Kidney epithelial cell (primary cell): ENCODE measurements around the gene NPR2. TPM values are rescaled to one million over a fixed set of nuclear protein-coding genes. Genes with fewer than 3 reads are reported as not detected.

Source experiments
- DNase-seq: peaks from one replicate; pipeline ENCODE4 v3.0.0-alpha.2; 2010; ENCODE audit warnings: low read depth
- H3K27me3 ChIP-seq: 2 replicates; pipeline ENCODE4 v1.6.0; 2011; ENCODE audit warnings: low read length; ENCODE audit not compliant: control insufficient read depth, insufficient read depth
- H3K36me3 ChIP-seq: 2 replicates; pipeline ENCODE4 v1.5.1; 2011; ENCODE audit warnings: low read length; ENCODE audit not compliant: control insufficient read depth, insufficient read depth
- H3K4me3 ChIP-seq: 2 replicates; pipeline ENCODE4 v1.5.1; 2011; ENCODE audit warnings: low read depth, mild to moderate bottlenecking, control low read depth, low read length
- total RNA-seq: library from RNA; depleted of rRNA; stranded (reverse); fragments of >200 nt; gene quantifications from 2 replicates; pipeline ENCODE4 v1.2.3, GENCODE V29; 2015
- TF ChIP-seq, protein P1 (sequence below): IDR thresholded peaks from 2 replicates; pipeline ENCODE4 v1.5.1; 2011; ENCODE audit warnings: mild to moderate bottlenecking, moderate library complexity, low read length, control low read depth, inconsistent platforms; ENCODE audit not compliant: insufficient read depth, poor library complexity, severe bottlenecking

NPR2 gene
- total RNA-seq, 1 donor from 2014 or later, result 35.9 TPM

DNA sequence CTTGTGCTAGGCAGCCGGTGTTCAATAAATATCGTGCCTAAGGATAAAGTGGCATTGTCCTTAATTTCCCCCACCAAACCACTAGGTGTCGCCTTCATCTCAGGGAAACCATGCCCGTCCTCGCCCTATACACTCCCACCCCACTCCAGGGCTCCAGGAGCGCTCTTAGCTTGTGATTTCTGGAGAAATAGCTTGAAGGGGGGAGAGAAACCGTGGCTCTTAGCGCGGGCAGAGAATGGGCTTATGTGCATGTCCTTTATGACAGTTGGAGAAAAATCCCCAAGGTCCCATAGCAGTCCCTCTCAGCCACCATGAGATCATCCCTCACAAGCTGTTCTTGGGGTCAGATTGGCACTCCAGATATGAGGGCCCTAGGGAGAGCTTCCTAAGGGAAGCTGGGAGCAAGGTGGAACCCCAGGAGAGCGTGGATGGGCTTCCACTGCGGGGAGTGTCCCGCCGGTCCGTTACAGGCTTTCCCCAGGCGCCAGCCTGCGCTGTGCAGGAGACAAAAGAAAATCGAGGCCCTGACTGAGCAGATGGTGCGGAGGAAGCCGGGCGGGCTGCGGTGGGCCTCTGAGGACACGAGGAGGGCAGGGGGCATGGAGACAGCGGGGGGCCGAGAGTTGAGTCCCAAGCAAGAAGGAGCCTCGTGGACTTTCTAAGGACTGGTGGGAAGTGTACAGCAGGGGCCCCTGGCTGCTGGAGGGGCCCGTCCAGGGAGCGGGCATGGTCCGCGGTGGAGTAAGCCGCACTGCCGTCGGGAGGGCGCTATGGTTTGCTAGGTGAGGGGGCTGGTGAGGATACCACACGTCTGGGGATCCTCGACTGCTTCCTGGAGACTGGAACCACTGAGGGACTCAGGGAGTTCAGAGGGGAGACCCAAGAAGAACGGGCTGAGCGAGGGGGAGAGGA is 750 bp upstream of the NPR2 start:
- Histone ChIP-seq H3K36me3 (peaks cover 1% of the 10 kb centered on the region), H3K27me3 (no peaks in the 10 kb centered on the region), H3K4me3 (no peak overlapping the region)
- DNase-seq, result peak; percentile 42
- TF ChIP-seq, protein P1, sequence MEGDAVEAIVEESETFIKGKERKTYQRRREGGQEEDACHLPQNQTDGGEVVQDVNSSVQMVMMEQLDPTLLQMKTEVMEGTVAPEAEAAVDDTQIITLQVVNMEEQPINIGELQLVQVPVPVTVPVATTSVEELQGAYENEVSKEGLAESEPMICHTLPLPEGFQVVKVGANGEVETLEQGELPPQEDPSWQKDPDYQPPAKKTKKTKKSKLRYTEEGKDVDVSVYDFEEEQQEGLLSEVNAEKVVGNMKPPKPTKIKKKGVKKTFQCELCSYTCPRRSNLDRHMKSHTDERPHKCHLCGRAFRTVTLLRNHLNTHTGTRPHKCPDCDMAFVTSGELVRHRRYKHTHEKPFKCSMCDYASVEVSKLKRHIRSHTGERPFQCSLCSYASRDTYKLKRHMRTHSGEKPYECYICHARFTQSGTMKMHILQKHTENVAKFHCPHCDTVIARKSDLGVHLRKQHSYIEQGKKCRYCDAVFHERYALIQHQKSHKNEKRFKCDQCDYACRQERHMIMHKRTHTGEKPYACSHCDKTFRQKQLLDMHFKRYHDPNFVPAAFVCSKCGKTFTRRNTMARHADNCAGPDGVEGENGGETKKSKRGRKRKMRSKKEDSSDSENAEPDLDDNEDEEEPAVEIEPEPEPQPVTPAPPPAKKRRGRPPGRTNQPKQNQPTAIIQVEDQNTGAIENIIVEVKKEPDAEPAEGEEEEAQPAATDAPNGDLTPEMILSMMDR, result peak; percentile 83

DNA sequence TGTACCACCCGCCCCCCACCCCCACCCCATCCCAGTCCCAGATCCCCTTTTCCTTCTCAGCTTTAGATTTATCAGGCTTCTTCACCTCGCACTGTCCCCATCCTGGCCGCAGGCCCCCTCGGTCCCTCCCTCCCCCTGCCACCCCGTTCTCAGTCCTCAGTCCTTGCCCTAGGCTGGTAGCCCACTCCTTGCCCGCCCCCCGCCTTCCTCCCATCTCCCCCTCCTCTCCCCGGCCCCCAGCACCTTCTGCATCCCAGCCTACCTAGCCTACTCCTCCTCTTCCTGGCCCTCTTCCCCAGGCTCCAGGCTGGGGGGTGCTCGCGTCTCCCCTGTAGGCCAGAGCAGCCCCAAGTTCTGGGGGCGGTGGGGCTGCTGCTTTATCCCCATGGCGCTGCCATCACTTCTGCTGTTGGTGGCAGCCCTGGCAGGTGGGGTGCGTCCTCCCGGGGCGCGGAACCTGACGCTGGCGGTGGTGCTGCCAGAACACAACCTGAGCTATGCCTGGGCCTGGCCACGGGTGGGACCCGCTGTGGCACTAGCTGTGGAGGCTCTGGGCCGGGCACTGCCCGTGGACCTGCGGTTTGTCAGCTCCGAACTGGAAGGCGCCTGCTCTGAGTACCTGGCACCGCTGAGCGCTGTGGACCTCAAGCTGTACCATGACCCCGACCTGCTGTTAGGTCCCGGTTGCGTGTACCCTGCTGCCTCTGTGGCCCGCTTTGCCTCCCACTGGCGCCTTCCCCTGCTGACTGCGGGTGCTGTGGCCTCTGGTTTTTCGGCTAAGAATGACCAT is 828 bp downstream of the NPR2 start:
- Histone ChIP-seq H3K27me3 (no peaks in the 10 kb centered on the region), H3K36me3 (no peaks in the 10 kb centered on the region), H3K4me3 (peak overlapping the region; percentile 49)
- TF ChIP-seq, protein P1, result no peak
- DNase-seq, result no peak

DNA sequence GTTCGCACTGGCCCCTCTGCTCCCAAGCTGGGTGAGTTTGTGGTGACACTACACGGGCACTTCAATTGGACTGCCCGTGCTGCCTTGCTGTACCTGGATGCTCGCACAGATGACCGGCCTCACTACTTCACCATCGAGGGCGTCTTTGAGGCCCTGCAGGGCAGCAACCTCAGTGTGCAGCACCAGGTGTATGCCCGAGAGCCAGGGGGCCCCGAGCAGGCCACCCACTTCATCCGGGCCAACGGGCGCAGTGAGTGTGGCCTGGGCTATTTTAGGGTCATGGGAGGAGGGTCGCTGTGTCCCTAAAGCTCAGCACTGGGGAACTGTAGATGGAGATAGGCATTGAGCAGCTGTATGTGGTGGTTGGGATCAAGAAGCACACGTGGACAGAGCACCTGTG is 1.4 kb downstream of the NPR2 start:
- Histone ChIP-seq H3K27me3 (no peaks in the 10 kb centered on the region), H3K36me3 (no peaks in the 10 kb centered on the region), H3K4me3 (no peak overlapping the region)
- TF ChIP-seq, protein P1, result no peak
- DNase-seq, result no peak

DNA sequence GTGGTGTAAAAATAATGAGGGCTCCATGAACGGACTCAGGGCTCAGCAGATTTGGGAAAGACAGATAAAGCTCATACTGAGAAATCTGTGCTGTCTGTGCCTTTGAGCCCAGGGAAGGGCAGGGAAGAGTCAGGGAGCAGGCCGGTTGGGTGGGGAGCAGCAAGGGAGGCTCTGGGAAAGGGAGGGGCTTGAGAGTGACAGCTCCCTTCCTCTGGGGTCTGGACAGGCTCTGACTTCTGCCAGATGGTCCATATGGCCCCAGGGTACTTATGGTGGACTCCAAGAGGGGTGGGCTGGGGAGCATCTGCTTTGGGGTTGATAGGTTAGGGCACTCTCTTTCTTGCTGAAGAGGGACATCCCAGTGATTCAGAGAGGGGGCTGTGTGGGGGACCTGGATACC is 2.1 kb downstream of the NPR2 start:
- DNase-seq, result no peak
- Histone ChIP-seq H3K36me3 (no peaks in the 10 kb centered on the region), H3K27me3 (no peaks in the 10 kb centered on the region), H3K4me3 (no peak overlapping the region)
- TF ChIP-seq, protein P1, result no peak

DNA sequence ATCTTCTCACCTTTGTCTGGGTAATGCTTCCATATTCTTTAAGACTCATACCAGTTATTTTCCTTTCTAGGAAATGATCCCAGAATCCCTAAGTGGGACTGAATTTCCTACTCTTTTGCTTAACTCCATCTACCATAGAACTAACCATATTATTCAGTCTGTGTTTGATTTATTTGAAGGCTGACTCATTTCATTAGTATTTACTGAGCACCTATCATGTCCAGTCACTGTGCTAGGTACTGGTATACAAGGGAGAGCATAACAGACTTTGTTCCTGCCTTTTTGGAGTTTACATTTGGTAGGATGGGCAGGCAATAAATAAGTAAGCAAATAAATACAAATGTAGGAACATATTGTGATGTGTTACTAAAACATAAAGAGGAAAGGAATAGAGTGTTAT is 4.3 kb downstream of the NPR2 start:
- no peak for DNase-seq
- Histone ChIP-seq H3K36me3 (no peaks in the 10 kb centered on the region), H3K27me3 (no peaks in the 10 kb centered on the region), H3K4me3 (no peak overlapping the region)
- TF ChIP-seq, protein P1, result no peak
